Placental epithelial cell (primary cell): ENCODE measurements around the gene OPA3. TPM values are rescaled to one million over a fixed set of nuclear protein-coding genes. Genes with fewer than 3 reads are reported as not detected.

ENCODE experiments used
- total RNA-seq: library from RNA; depleted of rRNA; stranded (reverse); fragments of >200 nt; gene quantifications from 2 replicates; pipeline ENCODE4 v1.2.3, GENCODE V29; 2012

OPA3 gene
- total RNA-seq = 11.8 and 23.4 TPM in 2 replicates

GRCh38 chr19:45584332-45585157 lies at the start of gene OPA3:
TSS of gene OPA3 (minus strand) at chr19:45584802. CDS start at chr19:45584764, 38 bp downstream.

GRCh38 chr19:45601524-45602374 lies 17.1 kb upstream of the OPA3 start, which contains the start of gene GPR4:
TSS of gene GPR4 (minus strand) at chr19:45602212. CDS start at chr19:45591866, 10,346 bp downstream.

DNA sequence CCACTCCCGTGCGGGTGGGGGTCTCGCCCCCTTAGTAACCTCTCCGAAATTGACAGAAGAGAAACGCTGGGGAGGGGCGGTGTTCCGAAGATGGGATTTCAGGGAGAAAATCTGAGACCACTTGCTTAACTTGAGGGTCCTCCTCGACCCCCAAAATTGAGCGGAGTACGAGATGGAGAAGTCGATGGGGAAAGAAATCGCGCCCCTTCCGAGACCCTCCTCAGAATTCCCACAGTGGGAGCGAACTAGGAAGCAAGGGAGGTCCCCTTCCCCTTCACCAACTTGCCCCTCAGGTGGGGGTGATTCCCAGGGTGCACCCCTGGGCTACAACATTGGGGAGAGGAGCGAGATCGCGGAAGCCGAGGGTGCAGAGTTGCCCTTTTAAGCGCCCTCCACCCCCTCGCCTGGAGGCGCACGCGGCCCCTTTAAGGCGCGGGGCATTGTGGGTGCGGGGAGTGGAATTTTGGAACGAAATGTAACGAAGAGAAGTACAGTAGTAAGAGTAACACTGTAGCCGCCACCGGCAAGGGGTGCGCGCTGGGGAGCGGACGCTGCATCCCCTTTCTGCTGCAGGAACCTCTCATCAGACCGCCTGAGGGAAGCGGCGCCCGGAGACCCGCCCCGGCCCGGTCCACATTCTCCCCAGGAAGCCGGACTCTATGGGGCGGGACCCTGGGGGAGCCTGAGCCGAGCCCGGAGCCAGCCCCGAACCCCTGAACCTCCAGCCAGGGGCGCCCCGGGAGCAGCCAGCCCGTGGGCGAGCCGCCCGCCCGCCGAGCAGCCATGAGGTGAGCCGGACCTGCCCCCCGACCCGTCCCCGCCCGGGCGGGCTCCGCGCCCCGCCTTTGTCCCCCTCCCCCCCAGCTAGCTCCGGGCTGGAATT lies 77.4 kb downstream of the OPA3 start, which contains the start of gene VASP:
Gene VASP (plus strand): TSS at position 491 of the 883 bp plus-strand sequence. CDS start 293 bp downstream, at position 784.

GRCh38 chr19:45498411-45499195 lies 86.0 kb downstream of the OPA3 start, which contains the start of gene PPM1N:
TSS of gene PPM1N (plus strand) at chr19:45498443. CDS start at chr19:45498473, 30 bp downstream.

Other genes with a start within 250 kb of the OPA3 start
- gene KLC3, start 244.1 kb downstream of the OPA3 start, total RNA-seq = 33.4 and 39.1 TPM in 2 replicates
- 14.5 and 17.9 TPM in 2 replicates for gene ERCC2, start 214.2 kb downstream of the OPA3 start, total RNA-seq
- 44.8 and 61.1 TPM in 2 replicates for gene PPP1R13L, start 179.7 kb downstream of the OPA3 start, total RNA-seq
- 2.4 and 2.8 TPM in 2 replicates for gene POLR1G, start 178.2 kb downstream of the OPA3 start, total RNA-seq
- 69.3 and 73.0 TPM in 2 replicates for gene ERCC1, start 160.9 kb downstream of the OPA3 start, total RNA-seq
- 32.8 and 86.4 TPM in 2 replicates for gene FOSB, start 116.8 kb downstream of the OPA3 start, total RNA-seq
- 10.6 and 17.7 TPM in 2 replicates for gene RTN2, start 87.8 kb downstream of the OPA3 start, total RNA-seq
- gene PPM1N, start 86.4 kb downstream of the OPA3 start, total RNA-seq = 1.1 and 2.0 TPM in 2 replicates
- gene VASP, start 77.3 kb downstream of the OPA3 start, total RNA-seq = 78.9 and 123 TPM in 2 replicates
- not detected in 2 replicates for gene GPR4, start 17.4 kb upstream of the OPA3 start, total RNA-seq
- 36.1 and 41.2 TPM in 2 replicates for gene EML2, start 54.6 kb upstream of the OPA3 start, total RNA-seq
- 3.9 and 4.3 TPM in 2 replicates for gene GIPR, start 83.4 kb upstream of the OPA3 start, total RNA-seq
- 161 and 219 TPM in 2 replicates for gene SNRPD2, start 107.2 kb upstream of the OPA3 start, total RNA-seq
- 15.3 and 21.7 TPM in 2 replicates for gene QPCTL, start 107.9 kb upstream of the OPA3 start, total RNA-seq
- gene FBXO46, start 146.1 kb upstream of the OPA3 start, total RNA-seq = 7.2 and 8.2 TPM in 2 replicates
- not detected in 2 replicates for gene MEIOSIN, start 148.6 kb upstream of the OPA3 start, total RNA-seq
- 14.9 and 18.8 TPM in 2 replicates for gene SIX5, start 184.4 kb upstream of the OPA3 start, total RNA-seq
- 10.8 and 18.5 TPM in 2 replicates for gene DMPK, start 197.7 kb upstream of the OPA3 start, total RNA-seq
- 33.4 and 36.5 TPM in 2 replicates for gene DMWD, start 208.0 kb upstream of the OPA3 start, total RNA-seq
- gene RSPH6A, start 230.5 kb upstream of the OPA3 start, total RNA-seq = 0.39 and 0.43 TPM in 2 replicates